ENCODE measurements around the gene LAMC1. TPM values are rescaled to one million over a fixed set of nuclear protein-coding genes. Genes with fewer than 3 reads are reported as not detected.

LAMC1 gene
- polyA plus RNA-seq, 1 of the 3 experiments (the other 2 are of a cell fraction) = 101 TPM

GRCh38 chr1:183096894-183097293 is 73.7 kb downstream of the LAMC1 start:
- H2AFZ ChIP-seq (ENCODE audit: low read depth) = no peak overlapping the region
- no peaks in the 10 kb centered on the region for H3K27me3 ChIP-seq (ENCODE audit: insufficient read depth)
- no peak overlapping the region for H3K4me2 ChIP-seq
- no peaks in the 10 kb centered on the region for H3K36me3 ChIP-seq (replicated peaks in 1 of 2; ENCODE audit: control insufficient read depth in 1 of 2, insufficient read depth in 2 of 2, low read length in 1 of 2)
- DNase-seq = no peak
- H3K9me2 ChIP-seq = no peaks in the 10 kb centered on the region
- H3K9me3 ChIP-seq = no peaks in the 10 kb centered on the region
- WGBS (ENCODE audit: low lambda C conversion rate) = 82% methylated on average over 3 of the region's 3 CpGs
- POLR2A ChIA-PET = no interaction called here
- H3K9ac ChIP-seq = no peak overlapping the region
- H3K4me3 ChIP-seq (ENCODE audit: low read depth in 2 of 2, low read length in 1 of 2) = no peak overlapping the region
- peaks cover 95% of the 10 kb centered on the region for H3K79me2 ChIP-seq (ENCODE audit: insufficient read depth)
- peaks cover 61% of the 10 kb centered on the region for H4K20me1 ChIP-seq (ENCODE audit: insufficient read depth)
- peak overlapping the region in 1 of 2 experiments; percentile 5; a peak in 1 of 4 replicates for H3K27ac ChIP-seq (ENCODE audit: low read depth in 2 of 2, low read length in 1 of 2)
- CTCF ChIA-PET = no interaction called here
- H3K4me1 ChIP-seq (ENCODE audit: control insufficient read depth in 1 of 2, insufficient read depth in 2 of 2, low read depth in 1 of 2, low read length in 1 of 2) = peaks cover 8 to 19% of the 10 kb centered on the region in 2 experiments; a peak in 3 of 4 replicates
- TF ChIP-seq YY1 (IDR thresholded peaks at IDR 0.05; ENCODE audit: low read depth) = no peak
- TF ChIP-seq REST (IDR thresholded peaks at IDR 0.05; ENCODE audit: low read depth, low read length) = no peak
- TF ChIP-seq NRF1 (IDR thresholded peaks at IDR 0.05; ENCODE audit: low read depth, low read length) = no peak
- no peak for TF ChIP-seq CTCF (IDR thresholded peaks at IDR 0.05)
- no peak for TF ChIP-seq MAX (IDR thresholded peaks at IDR 0.05; ENCODE audit: low read depth)
- no peaks in the 10 kb centered on the region for H3F3A ChIP-seq (replicated peaks; ENCODE audit: insufficient read depth)

GRCh38 chr1:183097438-183098051 is 74.3 kb downstream of the LAMC1 start:
- Histone ChIP-seq H3K4me3 (ENCODE audit: low read depth in 2 of 2, low read length in 1 of 2) (no peak overlapping the region), H3K27ac (ENCODE audit: low read depth in 2 of 2, low read length in 1 of 2) (peak overlapping the region in 1 of 2 experiments; percentile 5; a peak in 1 of 4 replicates), H3F3A (replicated peaks; ENCODE audit: insufficient read depth) (no peaks in the 10 kb centered on the region), H3K4me1 (ENCODE audit: control insufficient read depth in 1 of 2, insufficient read depth in 2 of 2, low read depth in 1 of 2, low read length in 1 of 2) (peaks cover 8 to 19% of the 10 kb centered on the region in 2 experiments; a peak in 3 of 4 replicates), H3K79me2 (ENCODE audit: insufficient read depth) (peaks cover 95% of the 10 kb centered on the region), H3K9me3 (no peaks in the 10 kb centered on the region), H3K27me3 (ENCODE audit: insufficient read depth) (no peaks in the 10 kb centered on the region), H3K9me2 (no peaks in the 10 kb centered on the region), H2AFZ (ENCODE audit: low read depth) (no peak overlapping the region), H3K36me3 (replicated peaks in 1 of 2; ENCODE audit: control insufficient read depth in 1 of 2, insufficient read depth in 2 of 2, low read length in 1 of 2) (no peaks in the 10 kb centered on the region), H3K4me2 (no peak overlapping the region), H3K9ac (no peak overlapping the region), H4K20me1 (ENCODE audit: insufficient read depth) (peaks cover 66% of the 10 kb centered on the region)
- CTCF ChIA-PET = no interaction called here
- DNase-seq = no peak
- POLR2A ChIA-PET = no interaction called here
- TF ChIP-seq PBX3 (IDR thresholded peaks at IDR 0.05) (no peak), FOSL2 (IDR thresholded peaks at IDR 0.05; ENCODE audit: borderline replicate concordance, low read depth) (no peak), GATA2 (CRISPR knock-in tag; IDR thresholded peaks at IDR 0.05) (no peak), RCOR1 (IDR thresholded peaks at IDR 0.05; ENCODE audit: low read length) (no peak)
- 68% methylated on average over 3 of the region's 3 CpGs for WGBS (ENCODE audit: low lambda C conversion rate)

All from SK-N-SH (cell line).